T-helper 1 cell (primary cell): Measurements from ENCODE around the gene AP4S1.
"Not testable (repeated sequence)": the region's sequence is repeated elsewhere in the genome, so short reads cannot be mapped to it uniquely, and the experiment has no call there.

Source experiments
- DNase-seq, 5 donors: peaks; one replicate each; pipeline ENCODE4 v3.0.0-alpha.2; 2012 to 2020

Gene AP4S1

DNA sequence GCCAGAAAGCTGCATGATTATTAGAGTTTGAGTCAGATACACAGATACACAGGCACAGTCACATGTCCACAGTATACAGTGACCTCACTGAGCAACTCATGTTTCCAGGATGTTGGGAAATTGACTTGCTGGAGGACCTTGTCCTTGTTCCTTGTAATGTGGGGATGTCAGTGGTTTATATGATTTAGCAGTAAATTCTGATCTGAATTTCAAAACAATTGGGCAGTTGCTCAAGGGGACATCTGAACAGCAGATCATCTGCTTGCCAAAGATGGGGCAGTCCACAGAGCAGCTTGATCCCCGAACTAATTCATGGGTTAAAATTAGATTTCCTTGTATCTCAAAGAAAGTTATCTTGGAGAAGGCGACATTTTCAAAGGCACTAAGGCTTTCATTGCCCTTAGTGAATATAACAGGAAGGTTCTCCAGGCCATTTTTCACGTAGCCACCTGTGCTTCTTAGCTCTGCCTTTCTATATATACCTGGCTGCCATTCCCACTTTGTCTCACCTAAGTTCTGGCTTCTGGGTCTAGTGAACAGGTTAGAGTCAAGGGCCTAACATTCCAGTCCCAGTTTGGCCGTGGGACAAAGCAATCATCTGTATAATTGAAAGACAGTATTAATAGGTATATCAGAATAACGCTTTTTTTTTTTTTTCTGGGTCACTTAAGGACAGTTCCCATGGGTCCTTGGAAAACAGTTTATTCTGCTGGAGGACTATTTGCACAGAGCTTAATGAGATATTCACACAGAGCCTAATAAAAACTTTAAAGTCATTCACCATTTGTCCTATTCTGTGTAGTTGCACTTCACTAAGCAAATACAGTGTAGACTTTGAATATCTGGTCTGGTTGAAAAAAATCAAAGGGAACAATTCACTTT is 65.7 kb downstream of the AP4S1 start:
- no peak for DNase-seq

DNA sequence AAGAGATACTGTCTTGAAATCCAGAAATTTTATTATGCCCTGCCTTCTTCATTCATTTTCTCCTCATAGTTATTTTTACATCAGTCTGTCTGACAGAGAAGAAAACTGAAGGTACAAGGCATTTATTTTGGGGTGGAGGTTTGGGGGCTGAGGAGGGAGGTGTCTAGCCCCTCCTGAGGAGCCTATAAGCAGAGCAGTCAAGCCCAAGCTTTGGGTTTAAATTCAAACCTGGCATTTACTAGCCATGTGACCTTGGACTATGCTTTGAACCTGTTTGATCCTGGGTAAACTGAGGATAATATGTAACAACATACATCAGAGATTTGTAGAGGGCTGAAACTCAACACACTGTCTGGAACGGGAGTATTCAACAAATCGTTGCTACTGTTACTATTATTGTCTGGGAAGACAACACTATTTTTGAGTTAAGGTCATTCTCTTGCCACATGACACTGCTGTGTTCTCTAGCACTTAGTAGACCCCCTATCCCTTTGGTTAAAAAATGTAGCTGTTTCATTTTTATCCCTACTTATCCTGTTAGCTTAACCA is 66.8 kb downstream of the AP4S1 start:
- DNase-seq = no peak

DNA sequence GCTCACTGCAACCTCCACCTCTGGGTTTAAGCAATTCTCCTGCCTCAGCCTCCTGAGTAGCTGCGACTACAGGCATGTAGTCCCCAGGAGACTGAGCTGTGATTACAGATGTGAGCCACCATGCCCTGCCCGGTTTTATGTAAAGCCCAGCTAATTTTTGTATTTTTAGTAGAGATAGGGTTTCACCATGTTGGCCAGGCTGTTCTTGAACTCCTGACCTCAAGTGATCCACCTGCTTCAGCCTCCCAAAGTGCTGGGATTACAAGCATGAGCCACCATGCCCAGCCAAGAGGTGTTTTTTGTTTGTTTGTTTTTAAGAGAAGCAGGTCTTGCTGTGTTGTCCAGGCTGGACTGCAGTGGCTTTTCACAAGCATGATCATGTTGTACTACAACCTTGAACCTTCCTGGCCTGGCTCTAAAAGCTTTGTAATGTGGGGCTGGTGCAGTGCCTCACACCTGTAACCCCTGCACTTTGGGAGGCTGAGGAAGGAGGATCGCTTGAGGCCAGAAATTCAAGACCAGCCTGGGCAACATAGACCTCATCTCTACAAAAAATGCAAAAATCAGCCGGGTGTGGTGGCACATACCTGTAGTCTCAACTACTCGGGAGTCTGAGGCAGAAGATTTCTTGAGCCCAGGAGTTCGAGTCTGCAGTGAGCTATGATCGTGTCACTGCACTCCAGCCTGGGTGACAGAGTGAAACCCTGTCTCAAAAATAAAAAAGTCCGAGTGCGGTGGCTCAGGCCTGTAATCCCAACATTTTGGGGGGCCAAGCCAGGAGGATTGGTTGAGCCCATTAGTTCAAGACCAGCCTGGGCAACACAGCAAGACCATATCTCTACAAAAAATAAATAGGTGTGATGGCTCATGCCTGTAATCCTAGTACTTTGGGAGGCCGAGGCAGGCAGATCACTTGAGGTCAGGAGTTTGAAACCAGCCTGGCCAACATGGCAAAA is 68.7 kb downstream of the AP4S1 start:
- DNase-seq = not testable (repeated sequence)

- not testable (repeated sequence) for DNase-seq
Measured at GRCh38 chr14:31095817-31096216, 70.4 kb downstream of the AP4S1 start.

DNA sequence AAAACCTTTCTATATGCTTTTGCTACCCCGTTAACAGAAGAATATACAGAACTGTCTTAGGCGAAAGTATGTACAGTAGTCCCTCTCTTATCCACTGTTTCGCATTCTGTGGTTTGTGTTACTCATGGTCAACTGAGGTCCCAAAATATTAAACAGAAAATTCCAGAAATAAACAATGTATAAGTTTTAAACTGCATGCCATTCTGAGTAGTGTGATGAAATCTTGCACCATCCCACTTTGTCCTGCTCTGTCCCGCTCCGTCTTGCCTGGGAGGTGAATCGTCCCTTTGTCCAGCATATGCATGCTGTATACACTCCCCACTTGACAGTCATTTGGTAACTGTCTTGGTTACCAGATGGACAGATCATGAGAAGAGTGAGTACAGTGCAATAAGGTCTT is 70.8 kb downstream of the AP4S1 start:
- DNase-seq = no peak

GRCh38 chr14:31097081-31097480 is 71.6 kb downstream of the AP4S1 start:
- DNase-seq = no peak

DNA sequence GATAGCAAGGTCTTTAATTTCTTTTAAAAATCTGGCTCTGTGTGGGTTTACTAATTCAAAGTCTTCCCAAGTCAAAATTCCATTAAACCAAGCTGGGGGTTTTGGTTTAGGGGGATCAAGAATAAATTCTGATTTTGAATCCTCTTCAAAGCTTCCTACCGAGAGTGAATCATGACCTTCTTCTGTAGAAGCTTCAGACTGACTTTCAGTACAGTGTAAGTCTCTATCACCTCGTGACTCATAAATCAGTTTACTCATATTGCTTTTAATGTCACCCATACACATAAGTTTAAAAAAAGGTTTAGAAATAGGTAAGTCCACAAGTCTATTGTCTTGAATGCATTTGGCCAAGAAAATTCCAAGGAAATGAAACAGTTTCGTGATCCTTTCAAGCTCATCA is 81.3 kb downstream of the AP4S1 start:
- DNase-seq = no peak

DNA sequence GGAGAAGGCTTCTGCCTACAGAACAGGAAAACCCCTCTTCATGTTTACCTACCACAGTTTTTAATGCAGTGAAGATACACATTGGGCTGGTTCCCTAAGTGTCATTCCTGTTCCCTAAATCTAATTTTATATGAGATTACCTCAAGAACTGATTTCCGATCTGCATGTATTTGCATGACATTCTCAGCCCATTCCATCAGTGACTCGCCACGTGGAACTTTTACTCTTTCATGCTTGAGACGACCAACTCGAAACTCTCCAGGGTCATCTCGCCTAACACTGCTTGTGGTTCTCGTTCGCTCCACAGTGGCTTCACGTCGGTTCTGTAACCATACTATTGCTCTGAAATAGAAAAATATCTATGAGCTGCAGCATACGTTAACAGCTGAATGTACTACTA is 83.8 kb downstream of the AP4S1 start:
- no peak for DNase-seq

DNA sequence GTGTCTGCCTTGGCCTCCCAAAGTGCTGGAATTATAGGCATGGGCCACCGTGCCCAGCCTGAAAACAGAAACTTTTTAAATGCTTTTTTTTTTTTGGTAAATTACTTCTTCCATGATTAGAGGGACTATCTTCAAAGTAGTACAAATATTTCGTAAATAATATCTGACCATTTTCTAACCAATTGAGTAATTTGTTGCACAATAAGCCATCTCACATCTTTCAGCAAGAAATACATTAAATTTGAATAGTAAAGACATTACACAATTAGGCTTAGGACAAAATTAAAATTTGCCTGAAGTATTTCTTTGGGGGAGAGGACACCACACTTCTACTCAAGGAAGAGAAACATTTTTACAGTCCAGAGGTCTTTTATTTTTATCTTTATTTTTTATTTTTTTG is 85.4 kb downstream of the AP4S1 start:
- DNase-seq = no peak

DNA sequence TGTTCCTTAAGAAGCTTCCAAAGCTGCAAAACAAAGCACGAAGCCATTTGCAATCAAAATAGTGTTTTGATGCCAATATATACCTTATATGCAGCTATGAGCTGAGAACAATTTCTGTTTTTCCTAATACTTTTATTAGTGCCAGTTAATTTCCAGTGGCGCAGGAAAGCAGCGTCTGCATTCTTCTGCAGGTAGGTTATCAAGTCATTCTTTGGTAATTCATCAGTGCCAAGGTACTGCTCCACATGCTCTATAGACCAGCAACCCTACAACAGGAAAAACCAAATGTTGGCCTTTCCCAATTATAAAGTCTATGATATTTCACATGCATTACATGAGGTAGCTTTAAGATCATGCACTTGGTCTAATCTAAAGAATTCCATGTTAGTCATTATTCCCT is 88.3 kb downstream of the AP4S1 start:
- DNase-seq = no peak

DNA sequence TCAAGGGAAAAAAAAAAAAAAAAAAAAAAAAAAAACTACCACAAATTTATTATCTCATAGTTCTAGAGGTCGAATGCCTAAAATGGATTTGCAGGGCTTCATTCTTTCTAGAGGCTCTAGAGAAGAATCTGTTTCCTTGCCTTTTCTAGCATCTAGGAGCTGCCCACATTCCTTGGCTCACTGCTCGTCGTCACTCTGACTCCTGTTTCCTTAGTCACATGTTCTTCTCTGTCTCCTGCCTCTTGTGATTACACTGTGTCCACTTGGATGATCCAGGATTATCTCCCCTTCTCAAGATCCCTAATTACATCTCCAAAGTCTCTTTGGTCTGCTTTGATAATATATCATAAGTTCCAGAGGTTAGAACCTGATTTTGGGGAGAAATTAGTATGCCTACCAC is 93.4 kb downstream of the AP4S1 start:
- DNase-seq = no peak

DNA sequence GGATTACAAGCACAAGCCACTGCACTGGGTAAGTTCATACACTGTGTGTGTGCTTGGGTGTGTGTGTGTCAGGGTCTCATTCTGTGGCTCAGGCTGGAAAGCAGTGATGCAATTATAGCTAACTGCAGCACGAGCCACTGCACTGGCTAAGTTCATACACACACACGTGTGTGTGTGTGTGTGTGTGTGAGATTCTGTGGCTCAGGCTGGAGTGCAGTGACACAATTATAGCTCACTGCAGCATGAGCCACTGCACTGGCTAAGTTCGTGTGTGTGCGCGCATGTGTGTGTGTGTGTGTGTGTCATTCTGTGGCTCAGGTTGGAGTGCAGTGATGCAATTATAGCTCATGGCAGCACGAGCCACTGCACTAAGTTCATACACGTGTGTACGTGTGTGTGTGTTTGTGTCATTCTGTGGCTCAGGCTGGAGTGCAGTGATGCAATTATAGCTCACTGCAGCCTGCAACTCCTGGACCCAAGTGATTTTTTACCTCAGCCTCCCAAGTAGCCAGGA is 96.7 kb downstream of the AP4S1 start:
- DNase-seq = no peak

DNA sequence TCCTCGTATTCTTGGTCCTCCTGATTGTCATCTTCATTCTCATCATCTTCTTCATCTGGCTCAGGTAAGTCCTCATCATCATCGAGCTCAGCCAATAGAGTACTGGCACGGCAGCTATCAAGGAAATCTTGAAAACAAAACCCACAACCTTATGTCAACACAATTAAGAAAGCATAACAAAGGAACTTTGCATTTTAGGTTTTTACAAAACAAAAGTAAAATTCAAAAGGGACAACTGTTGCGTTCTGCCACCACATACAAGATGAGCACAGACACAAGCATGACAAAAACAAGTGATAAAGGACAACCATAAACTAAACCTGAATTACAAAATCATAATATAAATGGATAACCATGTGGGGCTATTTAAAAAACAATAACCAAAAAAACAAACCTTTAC is 97.5 kb downstream of the AP4S1 start:
- DNase-seq = no peak

DNA sequence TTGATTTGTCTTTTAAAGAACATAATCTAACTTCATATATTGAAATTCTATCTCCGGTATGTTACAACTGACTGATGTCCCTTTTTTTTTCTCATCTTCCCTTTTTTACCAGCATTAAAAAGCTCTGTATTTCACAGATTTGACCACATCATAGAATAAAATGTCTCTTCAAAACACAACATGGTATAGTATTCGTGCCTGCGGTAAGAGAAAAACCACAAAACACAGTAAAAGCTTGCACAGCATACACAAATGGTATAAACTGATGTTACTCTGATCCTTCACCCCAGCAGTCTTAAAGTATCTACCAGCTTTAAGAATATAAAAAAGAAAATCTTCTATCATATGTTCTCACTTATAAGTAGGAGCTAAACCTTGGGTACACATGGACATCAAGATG is 98.7 kb downstream of the AP4S1 start:
- DNase-seq = peak in 2 of 5 donors; percentile 17 to 59

- DNase-seq = no peak
Measured at GRCh38 chr14:31125231-31125630, 99.8 kb downstream of the AP4S1 start.

DNA sequence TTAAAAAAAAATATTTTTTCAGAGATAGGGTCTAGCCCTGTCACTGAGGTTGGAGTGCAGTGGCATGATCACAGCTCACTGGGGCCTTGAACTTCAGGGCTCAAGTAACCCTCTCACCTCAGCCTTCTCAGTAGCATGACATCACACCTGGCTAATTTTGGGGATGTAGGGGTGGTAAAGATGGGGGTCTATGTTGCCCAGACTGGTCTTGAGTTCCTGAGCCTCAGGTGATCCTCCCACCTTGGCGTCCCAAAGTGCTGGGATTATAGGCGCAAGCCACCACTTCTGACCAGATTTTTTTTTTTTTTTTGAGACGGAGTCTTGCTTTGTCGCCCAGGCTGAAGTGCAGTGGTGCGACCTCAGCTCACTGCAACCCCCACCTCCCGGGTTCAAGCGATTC is 101.2 kb downstream of the AP4S1 start:
- DNase-seq = no peak

GRCh38 chr14:31127690-31128089 is 102.2 kb downstream of the AP4S1 start:
- DNase-seq = peak in 4 of 5 donors; percentile 11 to 83 (median 22)

GRCh38 chr14:31128601-31129526 is 103.4 kb downstream of the AP4S1 start:
- no peak for DNase-seq

DNA sequence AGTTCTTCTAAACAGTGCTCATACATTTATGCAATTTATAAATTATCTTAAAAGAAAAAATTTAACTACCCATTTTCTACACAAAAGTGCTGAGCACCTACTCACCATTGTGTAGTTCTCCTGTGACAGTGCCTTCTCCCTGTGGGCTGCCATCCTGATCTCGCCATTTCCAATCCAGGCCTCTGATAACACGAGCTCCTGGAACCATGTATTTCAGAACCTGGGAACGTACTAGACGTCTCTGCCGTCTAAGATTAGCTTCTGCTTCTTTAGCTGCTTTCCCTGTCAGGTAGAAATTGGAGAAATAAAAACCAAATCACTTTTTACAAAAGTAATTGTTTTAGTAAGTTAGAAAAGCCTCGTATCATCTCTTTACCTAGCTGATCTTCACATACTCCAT is 107.7 kb downstream of the AP4S1 start:
- DNase-seq = no peak

GRCh38 chr14:31137214-31137889 is 111.9 kb downstream of the AP4S1 start:
- DNase-seq = no peak

DNA sequence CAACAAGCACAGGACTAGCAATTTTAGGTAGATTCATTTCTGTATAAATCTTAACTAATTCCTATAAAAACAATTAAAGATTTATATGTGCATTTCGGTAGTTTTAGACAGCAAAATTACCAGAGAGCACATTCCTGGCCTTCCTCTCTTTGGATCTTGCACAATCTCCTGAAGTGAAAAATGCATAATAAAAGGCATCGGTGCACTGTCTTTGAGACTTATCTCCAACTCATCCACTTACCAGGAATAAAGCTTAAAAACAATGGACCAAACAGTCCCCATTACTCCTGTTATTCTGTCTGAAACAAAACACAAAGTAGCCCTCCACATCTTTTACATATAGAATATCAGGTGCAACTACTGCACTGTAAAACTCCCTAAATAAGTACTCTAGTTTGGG is 112.9 kb downstream of the AP4S1 start:
- DNase-seq = no peak
